Measurements from ENCODE around the gene HDAC11. TPM values are rescaled to one million over a fixed set of nuclear protein-coding genes. Genes with fewer than 3 reads are reported as not detected.
"Not testable (repeated sequence)": the region's sequence is repeated elsewhere in the genome, so short reads cannot be mapped to it uniquely, and the experiment has no call there.

HDAC11 gene
- total RNA-seq, 1 donor from 2014 or later, result 1.3 TPM

- intact Hi-C loops (cut with micrococcal nuclease), result no loop called here
Observed at GRCh38 chr3:13466781-13467180, 13.3 kb upstream of the HDAC11 start.

- intact Hi-C loops (cut with micrococcal nuclease), result no loop called here
Observed at GRCh38 chr3:13470894-13471574, 9.1 kb upstream of the HDAC11 start.

- intact Hi-C loops (cut with micrococcal nuclease), result no loop called here
Observed at GRCh38 chr3:13472286-13472685, 7.8 kb upstream of the HDAC11 start.

GRCh38 chr3:13473020-13473419 is 7.1 kb upstream of the HDAC11 start:
- intact Hi-C loops (cut with micrococcal nuclease), result no loop called here

- intact Hi-C loops (cut with micrococcal nuclease), result no loop called here
Observed at GRCh38 chr3:13474021-13474420, 6.1 kb upstream of the HDAC11 start.

DNA sequence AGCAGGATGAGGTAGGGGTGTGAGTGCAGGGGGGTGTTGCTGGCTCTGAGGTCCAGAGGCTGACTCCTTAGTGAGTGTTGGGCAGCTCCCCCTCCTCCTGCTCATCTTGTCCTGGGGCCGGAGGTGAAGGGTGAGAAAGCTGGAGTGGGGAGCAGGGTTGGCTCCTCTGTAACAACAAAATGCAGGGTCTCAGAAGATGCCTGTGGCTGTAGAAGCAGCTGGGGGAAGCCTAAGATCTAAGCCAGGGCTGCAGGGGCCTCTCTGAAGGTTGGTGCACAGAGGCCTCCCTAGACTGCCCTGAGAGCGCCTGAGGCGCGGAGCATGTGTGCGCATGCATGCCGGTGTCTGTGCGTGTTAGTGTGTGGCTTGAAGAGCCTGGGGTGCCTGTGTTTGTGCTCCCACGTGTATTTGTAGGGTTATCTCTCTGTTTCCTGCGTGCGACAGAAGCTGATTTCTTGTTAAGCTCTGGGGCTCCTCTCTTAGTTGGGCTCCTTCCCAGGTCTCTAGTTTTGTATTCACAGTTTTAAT is 5.3 kb upstream of the HDAC11 start:
- intact Hi-C loops (cut with micrococcal nuclease), result no loop called here

GRCh38 chr3:13475871-13476590 is 4.1 kb upstream of the HDAC11 start:
- intact Hi-C loops (cut with micrococcal nuclease), result no loop called here

DNA sequence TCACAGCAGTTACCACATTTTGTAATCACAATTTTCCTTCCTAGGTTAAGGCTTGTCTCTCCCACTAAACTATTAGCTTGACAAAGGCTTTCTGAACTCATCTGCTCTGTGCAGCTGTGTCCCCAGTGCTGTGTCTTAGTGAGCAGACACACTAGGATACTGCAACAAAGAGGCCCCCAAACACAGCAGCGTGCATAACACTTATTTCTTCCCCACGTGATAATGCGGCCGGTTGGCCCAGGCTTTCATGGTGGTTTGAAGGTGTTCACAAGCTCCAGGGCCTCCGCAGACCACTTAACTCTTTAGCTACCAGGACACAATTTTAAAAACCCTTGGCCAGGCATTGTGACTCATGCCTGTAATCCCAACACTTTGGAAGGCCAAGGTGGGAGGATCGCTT is 2.2 kb upstream of the HDAC11 start:
- intact Hi-C loops (cut with micrococcal nuclease), result no loop called here

GRCh38 chr3:13479332-13479581 is 849 bp upstream of the HDAC11 start:
- intact Hi-C loops (cut with micrococcal nuclease), result no loop called here

DNA sequence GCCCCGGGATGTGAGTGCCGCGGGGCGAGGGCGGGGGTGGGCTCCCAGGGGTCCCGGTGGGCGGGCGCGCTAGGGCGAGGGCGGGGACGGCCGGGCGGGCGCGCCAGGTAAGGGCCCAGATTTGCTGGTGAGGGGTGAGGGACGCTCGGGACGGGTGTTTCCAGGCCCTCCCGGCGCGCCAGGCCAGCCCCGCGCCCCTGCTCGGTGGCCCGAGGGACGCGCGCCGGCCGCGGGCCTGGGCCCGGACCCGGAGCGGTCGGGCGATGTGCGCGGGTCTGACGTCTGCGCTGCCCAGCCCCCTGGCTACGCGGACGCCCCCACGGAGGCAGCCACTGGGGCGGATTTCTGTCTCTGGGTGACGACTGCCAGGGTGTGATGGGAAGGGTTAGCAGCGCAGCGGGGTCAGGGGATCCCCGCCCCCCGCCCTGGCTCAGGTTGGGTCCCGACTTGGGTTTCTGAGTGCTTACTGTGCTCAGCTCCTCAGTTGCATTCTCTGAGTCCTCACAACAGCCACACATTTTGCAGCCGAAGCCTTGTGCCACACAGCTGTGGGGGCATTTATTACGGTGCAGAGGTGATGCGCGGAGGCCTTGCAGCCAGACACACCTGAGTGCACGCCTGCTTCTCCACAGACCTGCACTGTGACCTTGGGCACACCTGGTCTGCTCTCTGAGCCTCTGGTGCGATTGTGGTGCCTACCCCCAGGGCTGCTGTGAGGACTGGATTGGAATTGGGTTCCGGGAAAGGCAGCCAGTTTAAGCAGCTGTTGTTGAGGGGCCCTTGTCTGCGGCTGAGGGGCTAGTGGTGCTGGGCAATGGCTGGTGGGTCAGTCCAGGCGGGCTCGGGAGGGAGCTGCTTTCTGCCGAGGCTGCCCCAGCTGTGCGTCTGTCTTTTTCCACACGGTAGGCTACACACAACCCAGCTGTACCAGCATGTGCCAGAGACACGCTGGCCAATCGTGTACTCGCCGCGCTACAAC is 523 bp downstream of the HDAC11 start:
- intact Hi-C loops (cut with micrococcal nuclease), result loop anchor here (1.0 to 5.0 kb wide), 5 partner anchors 29 to 698 kb away; partner anchors contain the start of genes LSM3, NUP210, TMEM43 and XPC

- intact Hi-C loops (cut with micrococcal nuclease), result loop anchor here (5.0 kb wide), 2 partner anchors 415 to 645 kb away; partner anchors contain the start of gene TMEM43
Observed at GRCh38 chr3:13482106-13482690, 2.1 kb downstream of the HDAC11 start.

GRCh38 chr3:13483286-13483685 is 3.2 kb downstream of the HDAC11 start:
- intact Hi-C loops (cut with micrococcal nuclease), result loop anchor here (5.0 kb wide), 2 partner anchors 414 to 644 kb away; partner anchors contain the start of gene TMEM43

GRCh38 chr3:13483988-13484695 is 4.0 kb downstream of the HDAC11 start:
- intact Hi-C loops (cut with micrococcal nuclease), result loop anchor here (5.0 kb wide), 2 partner anchors 413 to 643 kb away; partner anchors contain the start of gene TMEM43

GRCh38 chr3:13484851-13485590 is 4.9 kb downstream of the HDAC11 start:
- intact Hi-C loops (cut with micrococcal nuclease), result loop anchor here (5.0 kb wide), 2 partner anchors 412 to 642 kb away; partner anchors contain the start of gene TMEM43

DNA sequence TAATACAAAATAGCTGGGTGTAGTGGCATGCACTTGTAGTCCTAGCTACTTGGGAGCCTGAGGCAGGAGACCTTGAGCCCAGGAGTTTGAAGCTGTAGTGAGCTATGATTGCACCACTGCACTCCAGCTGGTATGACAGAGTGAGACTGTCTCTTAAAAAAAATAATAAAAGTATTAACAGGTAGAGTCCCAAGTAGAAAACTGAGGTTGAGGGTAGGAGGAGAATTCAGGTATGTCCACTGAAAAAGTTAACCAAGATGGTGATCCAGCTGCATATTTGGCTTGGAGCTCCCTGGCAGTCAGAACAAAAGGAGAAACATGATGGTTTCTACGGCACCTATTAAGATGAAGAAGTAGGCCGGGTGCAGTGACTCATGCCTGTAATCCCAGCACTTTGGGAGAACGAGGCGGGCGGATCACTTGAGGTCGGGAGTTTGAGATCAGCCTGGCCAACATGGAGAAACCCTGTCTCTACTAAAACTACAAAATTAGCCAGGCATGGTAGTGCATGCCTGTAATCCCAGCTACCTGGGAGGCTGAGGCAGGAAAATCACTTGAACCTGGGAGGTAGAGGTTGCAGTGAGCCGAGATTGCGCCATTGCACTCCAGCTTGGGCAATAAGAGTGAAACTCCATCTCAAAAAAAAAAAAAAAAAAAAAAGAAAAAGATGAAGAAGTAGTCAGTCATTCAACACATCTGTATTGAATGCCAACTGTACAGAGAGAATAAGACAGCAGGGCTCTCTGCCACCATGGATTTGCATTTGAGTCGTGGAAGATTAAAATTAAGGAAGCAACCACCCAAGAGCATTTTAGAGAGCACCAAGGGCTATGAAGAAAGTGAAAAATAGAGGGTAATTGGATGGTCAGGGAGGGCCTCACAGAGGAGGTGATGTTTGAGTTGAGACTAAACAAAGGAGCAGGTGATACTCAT is 5.8 kb downstream of the HDAC11 start:
- intact Hi-C loops (cut with micrococcal nuclease), result not testable (repeated sequence)

DNA sequence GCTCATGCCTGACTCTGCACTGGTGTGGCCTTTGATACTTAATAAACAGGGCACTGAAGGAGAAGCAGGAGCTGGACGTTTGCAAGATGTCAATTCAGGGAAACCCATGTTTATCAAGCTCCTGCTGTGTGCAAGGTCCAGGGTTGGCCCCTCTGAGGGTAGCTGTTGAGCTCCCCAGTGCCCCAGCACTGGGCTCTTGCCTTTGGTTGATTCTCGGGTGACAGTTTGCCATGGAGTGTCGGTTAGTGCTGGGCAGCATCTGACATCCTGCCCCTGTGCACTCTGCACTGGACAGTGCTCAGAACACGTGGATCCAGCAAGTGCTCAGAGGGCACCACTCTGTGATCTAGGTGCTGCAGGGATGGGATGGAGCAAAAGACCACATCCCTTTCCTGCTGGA is 7.3 kb downstream of the HDAC11 start:
- intact Hi-C loops (cut with micrococcal nuclease), result no loop called here

- intact Hi-C loops (cut with micrococcal nuclease), result no loop called here
Observed at GRCh38 chr3:13491206-13491974, 11.3 kb downstream of the HDAC11 start.

GRCh38 chr3:13492048-13492447 is 11.9 kb downstream of the HDAC11 start:
- intact Hi-C loops (cut with micrococcal nuclease), result no loop called here
